Loucy (cell line): ENCODE data around the gene QPRT.
"Not testable (repeated sequence)": the region's sequence is repeated elsewhere in the genome, so short reads cannot be mapped to it uniquely, and the experiment has no call there.

ENCODE experiments used
- H2AFZ ChIP-seq: fragments of 200-600 bp; sonication (generic); 2 replicates; pipeline ENCODE4 v1.6.0; 2016; ENCODE audit warnings: antibody characterized with exemption, mild to moderate bottlenecking, low read length, moderate library complexity
- H3F3A ChIP-seq: fragments of 200-600 bp; 2 replicates; pipeline ENCODE4 v1.6.0; 2016; ENCODE audit warnings: antibody characterized with exemption, low read depth, mild to moderate bottlenecking
- H3K27me3 ChIP-seq: fragments of 200-600 bp; sonication (generic); 2 replicates; pipeline ENCODE4 v1.6.1; 2014; ENCODE audit warnings: low read length, mild to moderate bottlenecking; ENCODE audit not compliant: insufficient read depth, poor library complexity, severe bottlenecking
- H3K36me3 ChIP-seq: fragments of 200-600 bp; sonication (generic); 2 replicates; pipeline ENCODE4 v1.6.1; 2016; ENCODE audit warnings: low read length; ENCODE audit not compliant: insufficient read depth
- H3K4me1 ChIP-seq: fragments of 200-600 bp; sonication (generic); 2 replicates; pipeline ENCODE4 v1.5.1; 2014; ENCODE audit warnings: low read length, mild to moderate bottlenecking; ENCODE audit not compliant: insufficient read depth, poor library complexity, severe bottlenecking
- H3K4me2 ChIP-seq: fragments of 200-600 bp; sonication (generic); 2 replicates; pipeline ENCODE4 v1.6.0; 2014; ENCODE audit warnings: antibody characterized with exemption, low read length, low read depth, mild to moderate bottlenecking; ENCODE audit not compliant: poor library complexity, severe bottlenecking
- H3K4me3 ChIP-seq: fragments of 200-600 bp; sonication (generic); 2 replicates; pipeline ENCODE4 v1.5.1; 2014; ENCODE audit warnings: low read length, mild to moderate bottlenecking, mixed read lengths; ENCODE audit not compliant: poor library complexity, severe bottlenecking
- H3K79me2 ChIP-seq: fragments of 200-600 bp; sonication (generic); 2 replicates; pipeline ENCODE4 v1.6.1; 2014; ENCODE audit warnings: low read length; ENCODE audit not compliant: insufficient read depth
- H3K9ac ChIP-seq: fragments of 200-600 bp; sonication (generic); 2 replicates; pipeline ENCODE4 v1.6.0; 2014; ENCODE audit warnings: mild to moderate bottlenecking, low read depth, low read length, moderate library complexity; ENCODE audit not compliant: poor library complexity, severe bottlenecking
- H3K9me2 ChIP-seq: fragments of 200-600 bp; sonication (generic); replicated peaks from 2 replicates; pipeline ENCODE4 v1.6.1; 2016; ENCODE audit warnings: low read depth, low read length, mixed read lengths
- H3K9me3 ChIP-seq: fragments of 200-600 bp; sonication (generic); 2 replicates; pipeline ENCODE4 v1.6.1; 2014; ENCODE audit warnings: mild to moderate bottlenecking, antibody characterized with exemption, low read length, low read depth; ENCODE audit not compliant: insufficient read depth
- H4K20me1 ChIP-seq: fragments of 200-600 bp; sonication (generic); 2 replicates; pipeline ENCODE4 v1.6.0; 2014; ENCODE audit warnings: antibody characterized with exemption, low read length, mild to moderate bottlenecking; ENCODE audit not compliant: insufficient read depth, poor library complexity, severe bottlenecking
- CTCF ChIP-seq: fragments of 200-600 bp; sonication (generic); conservative IDR thresholded peaks from 2 replicates; pipeline ENCODE4 v1.5.1; 2014; ENCODE audit warnings: mild to moderate bottlenecking, antibody characterized with exemption, low read length
- EZH2phosphoT487 ChIP-seq: fragments of 200-600 bp; IDR thresholded peaks from 2 replicates; pipeline ENCODE4 v1.6.1; 2018; ENCODE audit warnings: antibody characterized with exemption, mild to moderate bottlenecking, moderate library complexity, borderline replicate concordance

QPRT gene

DNA sequence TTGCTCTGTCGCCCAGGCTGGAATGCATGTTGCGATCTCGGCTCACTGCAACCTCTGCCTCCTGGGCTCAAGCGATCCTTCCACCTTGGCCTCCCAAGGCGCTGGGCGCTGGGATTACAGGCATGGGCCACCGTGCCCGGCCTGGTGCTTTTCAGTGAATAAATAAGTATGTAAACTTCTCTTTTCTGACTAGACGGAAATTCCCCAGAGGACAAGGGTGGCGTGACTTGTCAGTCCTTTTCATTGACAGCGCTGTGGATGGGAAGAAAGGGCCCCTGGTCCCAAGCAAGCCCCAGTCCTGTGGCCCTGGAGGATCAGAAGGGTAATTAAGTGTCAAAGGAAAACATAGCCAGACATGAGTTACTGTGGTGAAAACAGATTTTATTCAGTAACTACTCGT, 25.5 kb upstream of the QPRT start:
- no peak overlapping the region for H3K4me2 ChIP-seq
- H3K79me2 ChIP-seq = no peaks in the 10 kb centered on the region
- TF ChIP-seq EZH2phosphoT487 (no peak), CTCF (no peak)
- H3K9me2 ChIP-seq = no peaks in the 10 kb centered on the region
- no peak overlapping the region for H2AFZ ChIP-seq
- H3K4me1 ChIP-seq = peaks cover 20% of the 10 kb centered on the region
- H3K4me3 ChIP-seq = no peak overlapping the region
- H3K9me3 ChIP-seq = no peaks in the 10 kb centered on the region
- no peaks in the 10 kb centered on the region for H4K20me1 ChIP-seq
- H3F3A ChIP-seq = no peaks in the 10 kb centered on the region
- no peak overlapping the region for H3K9ac ChIP-seq
- H3K27me3 ChIP-seq = no peaks in the 10 kb centered on the region
- H3K36me3 ChIP-seq = no peaks in the 10 kb centered on the region

DNA sequence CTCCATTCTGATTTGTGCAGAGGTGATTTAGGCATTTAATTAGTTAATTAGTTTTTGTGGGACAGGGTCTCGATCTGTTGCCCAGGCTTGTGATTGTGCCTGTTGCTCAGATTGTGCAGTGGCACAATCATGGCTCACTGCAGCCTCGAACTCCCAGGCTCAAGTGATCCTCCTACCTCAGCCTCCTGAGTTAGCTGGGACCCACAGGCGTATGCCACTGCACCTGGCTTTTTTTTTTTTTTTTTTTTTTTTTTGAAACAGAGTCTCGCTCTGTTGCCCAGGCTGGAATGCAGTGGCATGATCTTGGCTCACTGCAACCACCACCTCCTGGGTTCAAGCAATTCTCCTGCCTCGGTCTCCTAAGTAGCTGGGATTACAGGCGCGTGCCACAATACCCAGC, 25.1 kb upstream of the QPRT start:
- H4K20me1 ChIP-seq, H3K4me3 ChIP-seq, H3K36me3 ChIP-seq, H3K4me2 ChIP-seq, H3K9ac ChIP-seq, H3K9me3 ChIP-seq, H2AFZ ChIP-seq, H3F3A ChIP-seq, H3K79me2 ChIP-seq, H3K27me3 ChIP-seq, H3K9me2 ChIP-seq: not testable (repeated sequence)
- H3K4me1 ChIP-seq = peaks cover 20% of the 10 kb centered on the region

GRCh38 chr16:29656688-29657523, 22.1 kb upstream of the QPRT start:
- Histone ChIP-seq H3K4me1 (peaks cover 26% of the 10 kb centered on the region), H3K9me3 (no peaks in the 10 kb centered on the region), H3K9me2 (no peaks in the 10 kb centered on the region), H3K4me3 (no peak overlapping the region), H3K27me3 (no peaks in the 10 kb centered on the region), H3K36me3 (no peaks in the 10 kb centered on the region), H2AFZ (no peak overlapping the region), H3K9ac (no peak overlapping the region), H3F3A (no peaks in the 10 kb centered on the region), H3K79me2 (peaks cover 30% of the 10 kb centered on the region), H3K4me2 (no peak overlapping the region), H4K20me1 (no peaks in the 10 kb centered on the region)
- TF ChIP-seq EZH2phosphoT487 = no peak
- no peak for TF ChIP-seq CTCF

DNA sequence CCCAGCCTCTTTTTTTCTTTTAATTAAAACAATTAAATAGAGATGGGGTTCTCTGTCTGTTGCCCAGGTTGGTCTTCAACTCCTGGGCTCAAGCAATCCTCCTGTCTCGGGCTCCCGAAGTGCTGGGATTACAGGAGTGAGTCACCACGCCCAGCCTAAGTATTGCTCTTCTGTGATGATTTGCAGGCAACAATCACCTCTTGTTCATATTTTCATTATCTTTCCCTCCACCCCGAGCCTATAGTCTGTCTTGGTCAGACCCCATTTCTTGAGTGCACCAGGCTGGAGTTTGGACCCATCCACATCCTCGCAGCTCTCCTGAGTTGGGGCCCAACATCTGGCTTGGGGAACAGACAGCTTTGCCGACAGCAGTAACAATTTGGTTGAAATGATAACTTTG, 20.3 kb upstream of the QPRT start:
- no peaks in the 10 kb centered on the region for H3F3A ChIP-seq
- no peaks in the 10 kb centered on the region for H3K9me2 ChIP-seq
- H3K4me1 ChIP-seq = peaks cover 33% of the 10 kb centered on the region
- no peak overlapping the region for H3K4me3 ChIP-seq
- H3K79me2 ChIP-seq = peaks cover 47% of the 10 kb centered on the region
- H4K20me1 ChIP-seq = peaks cover 2% of the 10 kb centered on the region
- no peak overlapping the region for H3K9ac ChIP-seq
- H3K27me3 ChIP-seq = peaks cover 2% of the 10 kb centered on the region
- H3K36me3 ChIP-seq = peaks cover under 1% of the 10 kb centered on the region; the same call in 1 of the 2 replicates
- no peak for TF ChIP-seq CTCF
- TF ChIP-seq EZH2phosphoT487 = no peak
- no peak overlapping the region for H2AFZ ChIP-seq
- no peak overlapping the region for H3K4me2 ChIP-seq
- no peaks in the 10 kb centered on the region for H3K9me3 ChIP-seq
